Right forelimb (tissue), 1 donor: ENCODE results near the gene TMC7.
"Not testable (repeated sequence)": the region's sequence is repeated elsewhere in the genome, so short reads cannot be mapped to it uniquely, and the experiment has no call there.

Source experiments
- DNase-seq: peaks from one replicate; pipeline ENCODE4 v3.0.0-alpha.2; 2018

The TMC7 gene

DNA sequence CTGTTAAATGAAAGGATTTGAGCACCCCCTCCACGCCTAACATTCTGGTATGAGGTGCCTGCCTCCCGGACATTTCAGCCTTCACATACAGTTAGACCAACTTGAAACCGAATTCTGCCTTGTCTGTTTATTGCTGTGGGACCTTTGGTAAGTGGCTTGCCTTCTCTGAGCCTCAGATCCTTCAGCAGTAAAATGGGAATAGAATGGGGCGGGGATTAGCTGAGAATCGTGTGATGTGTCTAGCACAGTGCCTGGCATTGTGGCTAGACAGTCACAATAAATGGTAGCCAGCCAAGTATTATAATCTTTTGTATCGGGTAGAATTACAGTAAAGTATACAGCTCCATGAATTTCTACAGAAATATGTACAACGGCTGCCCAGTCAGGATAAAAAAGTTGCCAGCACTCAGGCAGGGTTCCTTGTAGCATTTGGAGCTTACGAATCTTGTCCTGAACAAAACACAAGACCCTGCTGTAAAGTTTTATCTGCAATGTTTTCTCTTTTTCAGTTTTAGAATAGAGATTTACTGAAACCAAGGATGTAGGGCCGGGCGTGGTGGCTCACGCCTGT, 786 bp downstream of the TMC7 start:
- DNase-seq: no peak

DNA sequence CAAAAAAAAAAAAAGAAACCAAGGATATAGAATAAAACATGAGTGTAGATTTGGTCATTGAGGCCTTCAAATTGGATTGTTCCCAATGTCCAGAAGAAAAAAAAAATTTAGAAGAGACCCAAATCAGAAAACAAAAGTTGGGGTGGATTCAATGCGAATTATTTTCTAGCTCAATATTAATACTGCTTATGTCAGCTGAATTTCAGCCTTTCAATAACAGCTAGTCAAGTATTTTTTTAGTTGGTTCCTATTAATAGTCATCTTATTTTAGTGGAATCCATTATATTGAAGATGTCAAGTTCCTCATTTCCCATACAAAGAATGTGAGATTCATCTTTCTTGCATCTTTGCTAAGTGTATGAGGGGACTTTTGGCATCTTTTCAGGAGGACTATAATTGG, 1.5 kb downstream of the TMC7 start:
- DNase-seq: not testable (repeated sequence)

DNA sequence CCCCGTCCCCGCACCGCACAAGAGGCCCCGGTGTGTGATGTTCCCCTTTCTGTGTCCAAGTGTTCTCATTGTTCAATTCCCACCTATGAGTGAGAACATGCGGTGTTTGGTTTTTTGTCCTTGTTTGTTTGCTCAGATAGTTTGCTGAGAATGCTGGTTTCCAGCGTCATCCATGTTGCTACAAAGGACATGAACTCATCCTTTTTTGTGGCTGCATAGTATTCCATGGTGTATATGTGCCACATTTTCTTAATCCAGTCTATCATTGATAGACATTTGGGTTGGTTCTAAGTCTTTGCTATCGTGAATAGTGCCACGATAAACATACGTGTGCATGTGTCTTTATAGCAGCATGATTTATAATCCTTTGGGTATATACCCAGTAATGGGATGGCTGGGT, 8.0 kb downstream of the TMC7 start:
- DNase-seq: not testable (repeated sequence)

DNA sequence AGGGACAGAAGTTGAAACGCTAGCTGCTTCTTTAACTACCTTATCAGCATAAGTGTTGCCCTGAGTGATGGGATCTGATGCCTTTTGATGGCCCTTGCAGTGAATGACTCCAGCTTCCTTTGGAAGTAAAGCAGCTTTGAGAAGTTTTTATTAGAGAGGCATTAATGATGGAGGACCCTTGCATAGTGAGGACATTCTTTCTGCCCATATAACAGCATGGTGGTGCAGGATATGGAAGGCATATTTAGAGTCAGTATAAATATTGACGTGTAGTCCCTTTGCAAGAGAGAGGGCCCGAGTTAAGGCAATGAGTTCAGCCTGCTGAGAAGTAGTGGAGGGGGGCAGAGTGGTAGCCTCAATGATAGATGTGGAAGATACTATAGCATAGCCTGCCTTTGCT, 9.8 kb downstream of the TMC7 start:
- DNase-seq: not testable (repeated sequence)

DNA sequence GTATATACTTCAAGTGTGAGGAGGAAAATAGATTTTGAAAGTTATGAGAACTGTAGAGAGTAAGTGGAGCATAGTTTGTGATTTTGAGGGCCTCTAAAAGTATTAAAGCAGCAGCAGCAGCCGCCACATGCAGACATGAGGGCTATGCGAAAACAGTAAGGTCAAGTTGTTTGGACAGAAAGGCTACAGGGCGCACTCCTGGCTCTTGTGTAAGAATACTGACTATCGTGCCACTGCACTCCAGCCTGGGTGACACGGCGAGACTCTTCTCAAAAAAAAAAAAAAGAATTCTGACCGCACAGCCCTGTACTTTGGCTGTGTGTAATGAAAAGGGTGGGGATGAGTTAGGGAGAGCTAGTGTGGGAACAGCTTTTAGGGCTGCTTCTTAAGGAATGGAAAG, 10.4 kb downstream of the TMC7 start:
- DNase-seq: not testable (repeated sequence)

DNA sequence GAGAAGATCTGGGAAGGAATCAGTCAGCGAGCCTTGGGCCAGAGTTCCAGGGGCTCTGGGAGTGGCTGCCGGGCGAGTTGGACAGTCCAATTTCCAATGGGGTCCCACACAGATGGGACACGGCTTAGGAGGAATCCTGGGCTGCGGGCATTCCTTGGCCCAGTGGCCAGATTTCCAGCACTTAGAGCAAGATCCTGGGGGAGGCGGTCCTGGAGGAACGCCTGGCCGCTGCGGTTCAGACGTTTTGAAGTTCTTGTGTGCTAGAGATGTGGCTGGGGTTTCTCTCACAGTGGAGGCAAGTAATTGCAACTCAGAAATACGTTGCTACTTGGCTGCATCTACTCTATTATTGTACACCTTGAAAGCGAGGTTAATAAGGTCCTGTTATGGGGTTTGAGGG, 11.7 kb downstream of the TMC7 start:
- DNase-seq: not testable (repeated sequence)

DNA sequence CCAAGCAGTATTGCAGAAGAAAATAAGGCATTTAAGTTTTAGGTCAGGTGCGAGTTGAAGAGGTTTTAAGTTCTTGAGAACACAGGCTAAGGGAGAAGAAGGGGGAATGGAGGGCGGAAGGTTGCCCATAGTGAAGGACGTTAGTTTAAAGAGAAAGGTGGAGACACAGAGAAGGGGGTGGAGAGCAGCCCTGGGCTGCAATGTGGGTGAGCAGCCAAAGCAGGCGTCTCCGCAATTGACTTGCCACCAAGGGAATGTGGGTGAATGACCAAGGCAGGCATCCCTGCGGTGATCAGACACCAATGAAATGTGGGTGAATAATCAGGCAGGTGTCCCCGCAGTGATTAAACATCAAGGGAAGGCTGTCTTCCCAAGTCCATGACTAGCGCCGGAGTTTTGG, 12.8 kb downstream of the TMC7 start:
- not testable (repeated sequence) for DNase-seq

DNA sequence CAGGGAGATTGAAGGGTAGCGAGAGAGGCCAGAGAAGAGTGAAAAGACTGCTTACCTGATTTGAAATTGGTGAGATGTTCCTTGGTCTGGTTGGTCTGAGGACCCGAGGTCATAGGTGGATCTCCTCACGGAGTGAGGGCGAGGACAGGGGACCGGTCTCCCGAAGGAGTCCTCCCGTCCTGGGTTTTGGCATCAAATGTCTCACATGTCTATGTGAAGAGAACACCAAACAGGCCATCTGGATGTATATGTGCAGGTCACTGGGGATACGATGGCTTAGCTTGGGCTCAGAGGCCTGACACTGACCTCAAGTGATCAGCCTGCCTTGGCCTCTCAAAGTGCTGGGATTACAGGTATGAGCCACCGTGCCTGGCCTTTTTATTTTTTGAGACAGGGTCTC, 13.3 kb downstream of the TMC7 start:
- DNase-seq: not testable (repeated sequence)

DNA sequence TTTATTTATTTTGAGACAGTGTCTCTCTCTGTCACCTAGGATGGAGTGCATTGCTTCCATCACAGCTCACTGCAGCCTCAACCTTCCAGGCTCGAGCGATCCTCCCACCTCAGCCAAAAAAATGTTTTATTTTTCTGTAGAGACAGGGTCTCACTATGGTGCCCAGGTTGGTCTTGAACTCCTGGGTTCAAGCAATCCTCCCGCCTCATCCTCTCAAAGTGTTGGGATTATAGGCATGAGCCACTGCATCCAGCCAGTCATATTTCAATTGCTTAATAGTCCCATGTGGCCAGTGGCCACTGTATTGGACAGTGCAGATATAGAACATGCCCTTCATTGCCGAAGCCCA, 15.3 kb downstream of the TMC7 start:
- DNase-seq: no peak

DNA sequence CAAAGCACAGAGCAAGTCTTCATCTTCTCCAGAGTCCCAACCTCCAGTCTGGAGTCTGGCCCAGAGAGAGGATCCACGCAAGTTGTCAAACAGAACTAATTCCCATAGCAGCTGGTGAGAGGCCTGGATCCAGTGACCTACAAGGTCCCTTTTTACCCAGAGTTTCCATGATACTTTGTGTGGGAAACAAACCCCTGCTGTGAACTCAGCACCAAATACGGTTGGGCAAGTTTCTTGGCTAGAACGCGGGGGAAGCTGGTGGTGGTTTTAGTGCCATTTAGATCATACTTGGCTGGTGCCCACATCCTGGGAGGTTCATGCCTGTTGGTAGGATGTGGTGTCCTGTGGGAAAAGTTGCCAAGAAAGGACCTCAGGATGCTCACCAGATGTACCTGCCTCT, 18.1 kb downstream of the TMC7 start:
- no peak for DNase-seq

DNA sequence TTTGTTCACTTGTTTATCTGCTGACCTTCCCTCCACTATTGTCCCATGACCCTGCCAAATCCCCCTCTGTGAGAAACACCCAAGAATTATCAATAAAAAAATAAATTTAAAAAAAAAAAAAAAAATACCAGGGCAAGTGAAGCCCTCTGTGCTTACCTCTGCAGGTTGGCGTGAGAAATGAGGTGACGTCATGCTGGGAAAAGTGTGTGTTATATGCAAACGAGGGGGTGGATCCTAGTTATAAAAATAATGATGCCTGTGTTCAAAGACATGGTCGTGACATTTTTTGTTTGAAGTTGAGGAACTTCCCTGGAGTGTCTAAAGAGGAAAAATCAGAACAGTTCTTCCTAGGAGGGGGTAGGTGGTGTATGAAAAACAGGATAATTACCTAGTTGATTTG, 20.2 kb downstream of the TMC7 start:
- no peak for DNase-seq

DNA sequence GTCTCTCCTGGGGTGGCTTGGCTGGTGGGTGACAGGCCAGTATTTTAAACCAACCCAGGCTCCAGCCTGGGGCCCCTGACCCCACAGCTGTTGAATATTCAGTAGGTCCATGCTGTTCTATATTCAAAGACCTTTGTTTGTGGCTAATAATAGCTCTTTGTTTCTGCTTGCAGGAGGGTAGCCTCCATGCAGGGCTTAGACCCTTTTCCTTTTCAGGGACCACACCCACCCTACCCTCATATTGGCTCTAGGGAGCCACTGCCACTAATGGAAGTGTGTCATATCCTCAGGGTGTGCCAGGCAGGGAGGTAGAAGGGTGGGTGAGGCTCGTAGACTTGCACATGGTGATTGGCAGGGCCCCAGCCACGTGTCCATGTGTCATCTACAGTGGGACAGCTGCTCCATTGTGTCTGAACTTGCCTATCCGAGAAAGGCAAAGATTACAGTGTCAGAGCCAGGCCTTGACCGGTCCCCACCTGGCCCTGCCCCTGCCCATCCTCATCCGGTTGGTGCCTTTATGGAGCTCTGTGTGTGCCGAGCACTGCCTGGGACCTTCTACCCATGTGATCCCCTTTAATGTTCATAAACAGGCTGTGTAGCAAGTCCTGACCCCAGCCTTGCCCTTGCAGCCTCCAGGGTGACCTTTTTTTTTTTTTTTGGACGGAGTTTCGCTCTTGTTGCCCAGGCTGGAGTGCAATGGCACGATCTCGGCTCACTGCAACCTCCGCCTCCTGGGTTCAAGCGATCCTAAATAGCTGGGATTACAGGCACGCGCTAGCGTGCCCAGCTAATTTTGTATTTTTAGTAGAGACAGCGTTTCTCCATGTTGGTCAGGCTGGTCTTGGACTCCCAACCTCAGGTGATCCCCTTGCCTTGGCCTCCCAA, 22.1 kb downstream of the TMC7 start:
- DNase-seq: no peak

DNA sequence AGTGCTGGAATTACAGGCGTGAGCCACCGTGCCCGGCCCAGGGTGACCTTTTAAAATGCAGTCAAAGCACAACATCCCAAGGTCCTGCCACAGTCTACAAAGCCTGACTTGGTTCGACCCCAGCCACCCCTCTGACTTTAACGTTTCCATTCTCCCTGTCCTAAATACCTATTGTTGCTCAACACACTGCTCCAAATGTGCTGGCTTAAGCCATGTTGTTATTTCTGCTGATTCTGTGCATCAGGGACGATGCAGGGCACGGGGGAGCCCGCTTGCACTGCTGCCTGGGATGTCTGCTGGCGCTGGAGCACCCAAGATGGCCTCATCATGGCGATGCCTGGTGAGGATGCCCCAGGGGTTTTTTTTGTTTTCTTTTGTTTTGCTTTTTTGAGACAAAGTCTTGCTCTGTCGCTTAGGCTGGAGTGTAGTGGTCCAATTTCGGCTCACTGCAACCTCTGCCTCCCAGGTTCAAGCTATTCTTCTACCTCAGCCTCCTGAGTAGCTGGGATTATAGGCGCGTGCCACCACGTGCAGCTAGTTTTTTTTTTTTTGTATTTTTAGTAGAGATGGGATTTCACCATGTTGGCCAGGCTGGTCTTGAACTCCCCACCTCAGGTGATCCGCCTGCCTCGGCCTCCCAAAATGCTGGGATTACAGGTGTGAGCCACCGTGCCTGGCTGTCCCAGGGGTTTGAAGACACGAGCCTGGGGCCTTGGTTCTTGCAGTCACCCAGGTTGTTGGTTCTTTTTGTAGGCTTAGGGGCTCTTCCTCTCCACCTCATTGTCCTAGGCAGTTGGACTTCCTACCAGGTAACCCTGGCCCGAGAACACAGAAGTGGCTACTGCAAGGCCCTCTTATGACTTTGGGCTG, 22.9 kb downstream of the TMC7 start:
- DNase-seq: no peak

DNA sequence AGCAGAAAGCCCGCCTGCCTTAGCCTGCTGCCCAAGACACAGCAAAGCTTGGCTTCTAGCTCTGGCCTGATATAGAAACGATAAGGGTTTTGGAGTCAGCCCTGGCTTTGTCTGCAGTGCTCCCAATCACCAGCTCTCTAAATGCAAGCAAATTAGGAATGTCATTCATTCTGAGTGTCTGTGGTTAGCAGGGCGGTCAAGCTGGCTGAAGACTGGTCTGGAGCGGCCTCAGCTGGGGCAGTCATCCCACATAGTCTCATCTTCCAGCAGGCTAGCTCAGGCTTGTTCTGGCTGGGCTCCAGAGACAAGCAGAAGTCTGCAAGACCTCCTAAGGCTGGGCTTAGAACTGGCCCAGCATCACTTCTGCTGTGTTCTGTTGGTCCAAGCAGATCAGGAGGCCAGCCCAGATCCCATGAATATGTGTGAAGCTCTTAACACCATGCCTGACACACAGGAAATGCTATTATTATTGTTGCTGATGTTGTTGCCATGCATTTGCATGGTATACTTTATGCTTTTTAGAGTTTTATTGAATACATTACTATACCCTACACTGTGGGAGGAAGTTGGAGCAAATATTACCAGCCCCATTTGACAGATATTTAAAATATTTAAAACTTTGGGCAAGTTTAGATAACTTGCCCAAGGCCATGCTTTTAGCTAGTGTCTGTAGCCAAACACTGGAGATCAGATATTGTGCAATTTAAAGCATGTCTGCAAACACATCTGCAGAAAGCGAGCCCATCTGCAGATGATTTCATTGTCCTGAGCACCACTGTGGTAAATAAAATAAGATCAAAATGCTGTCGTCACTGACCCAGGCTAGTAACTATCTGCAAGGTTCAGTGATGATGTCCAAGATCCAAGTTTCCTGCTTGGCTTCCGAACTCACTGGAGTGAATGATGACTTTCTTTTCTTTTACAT, 24.8 kb downstream of the TMC7 start:
- DNase-seq: no peak

DNA sequence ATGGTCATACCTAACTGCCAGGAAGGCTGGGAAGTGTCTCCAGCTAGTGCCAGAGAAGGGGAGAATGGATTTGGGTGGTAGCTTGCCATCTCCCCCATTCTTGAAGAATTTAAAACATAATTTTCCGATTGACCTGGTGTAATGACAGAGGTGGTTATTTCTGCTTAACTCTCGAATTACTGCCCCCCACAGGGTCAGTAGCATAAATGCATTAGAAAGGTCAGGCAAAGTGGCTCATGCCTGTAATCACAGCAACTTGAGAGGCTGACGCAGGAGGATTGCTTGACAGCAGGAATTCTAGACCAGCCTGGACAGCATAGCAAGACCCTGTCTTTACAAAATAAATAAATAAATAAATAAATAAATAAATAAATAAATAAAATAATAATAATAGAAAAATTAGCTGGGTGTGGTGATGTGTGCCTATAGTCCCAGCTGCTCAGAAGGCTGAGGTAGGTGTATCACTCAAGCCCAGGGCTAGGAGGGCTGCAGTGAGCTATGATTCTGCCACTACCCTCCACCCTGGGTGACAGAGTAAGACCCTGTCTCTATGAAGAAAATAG, 27.5 kb downstream of the TMC7 start:
- DNase-seq: no peak

DNA sequence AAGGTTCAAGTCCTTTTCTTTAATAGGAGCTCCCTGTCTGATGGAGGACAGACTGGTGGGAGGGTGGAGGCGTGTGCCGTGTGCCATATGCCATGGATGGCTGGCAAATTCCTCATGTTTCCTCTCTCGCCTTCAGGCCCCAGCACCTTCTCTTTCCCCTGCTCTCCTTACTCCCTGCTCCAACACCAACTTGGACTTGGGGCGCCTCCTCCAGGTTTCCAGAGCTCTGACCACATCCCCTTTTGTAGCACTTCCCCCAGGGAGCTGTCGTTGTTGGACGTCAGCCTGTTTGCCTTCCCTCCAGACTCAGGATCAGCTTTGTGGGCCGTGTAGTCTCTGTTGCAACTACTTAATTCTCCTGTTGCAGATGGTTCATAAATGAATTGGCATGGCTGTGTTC, 30.7 kb downstream of the TMC7 start:
- DNase-seq: no peak

DNA sequence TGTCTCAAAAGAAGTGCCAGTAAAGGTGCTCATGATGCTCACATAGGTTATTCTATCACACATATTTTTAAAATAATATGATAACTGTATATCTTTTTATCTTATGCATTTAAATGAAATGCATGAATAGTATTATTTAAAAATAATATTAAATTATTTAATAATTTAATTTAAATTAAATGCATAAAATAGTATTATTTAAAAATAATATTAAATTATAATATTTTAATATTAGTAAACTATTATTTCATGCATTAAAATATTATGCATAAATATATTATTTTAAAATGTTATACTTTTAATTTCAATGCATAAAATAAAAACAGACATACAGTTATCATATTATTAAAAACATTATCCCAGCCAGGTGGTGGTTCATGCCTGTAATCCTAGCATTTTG, 33.4 kb downstream of the TMC7 start:
- no peak for DNase-seq

DNA sequence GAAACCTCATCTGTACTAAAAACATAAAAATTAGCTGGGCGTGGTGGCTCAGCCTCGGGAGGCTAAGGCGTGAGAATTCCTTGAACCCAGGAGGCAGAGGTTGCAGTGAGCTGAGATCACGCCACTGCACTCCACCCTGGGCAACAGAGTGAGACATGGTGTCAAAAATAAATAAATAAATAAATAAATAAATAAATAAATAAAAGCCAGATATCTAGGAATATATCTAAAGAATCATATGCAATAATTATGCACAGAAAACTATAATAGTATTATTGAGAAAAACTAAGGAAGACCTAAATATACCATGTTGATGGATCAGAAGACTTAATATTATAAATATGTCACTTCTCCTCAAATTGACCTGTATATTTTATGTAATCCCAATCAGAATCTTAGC, 37.0 kb downstream of the TMC7 start:
- no peak for DNase-seq

DNA sequence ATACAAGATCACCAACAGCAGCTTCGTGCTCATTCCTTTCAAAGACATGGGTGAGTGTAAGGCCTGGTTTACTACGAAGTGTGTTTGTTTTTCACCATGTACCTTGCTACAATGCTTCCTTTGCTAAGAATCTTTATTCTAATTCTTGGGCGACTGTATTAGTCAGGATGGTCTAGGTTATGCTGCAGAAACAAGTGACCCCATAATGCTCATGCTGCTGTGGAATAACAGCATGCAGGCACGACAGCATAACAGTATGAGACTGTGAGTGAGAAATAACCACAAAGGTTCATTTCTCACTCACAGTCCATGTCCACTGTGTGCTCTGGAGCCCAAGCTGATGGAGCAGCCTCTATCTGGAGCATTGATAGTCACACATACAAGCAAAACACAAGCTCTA, 38.0 kb downstream of the TMC7 start:
- DNase-seq: no peak

DNA sequence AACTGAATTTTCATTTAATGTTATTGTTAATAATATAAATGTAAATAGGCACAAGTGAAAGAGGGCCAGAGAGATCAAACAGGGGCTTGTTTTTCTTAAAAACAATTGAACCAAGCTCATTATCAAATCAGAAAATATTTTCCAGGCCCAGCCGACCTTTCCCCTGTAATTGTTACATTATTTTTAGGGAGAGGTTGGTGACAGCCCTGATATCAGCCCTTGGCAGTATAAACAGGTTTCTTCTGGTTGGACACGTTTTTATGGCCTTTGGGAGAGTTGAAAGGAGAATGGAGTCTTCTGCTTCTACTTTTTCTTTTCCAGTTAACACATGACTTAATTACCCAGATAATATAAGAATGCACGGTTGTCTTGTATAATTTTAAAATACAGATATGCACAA, 43.7 kb downstream of the TMC7 start:
- DNase-seq: no peak

DNA sequence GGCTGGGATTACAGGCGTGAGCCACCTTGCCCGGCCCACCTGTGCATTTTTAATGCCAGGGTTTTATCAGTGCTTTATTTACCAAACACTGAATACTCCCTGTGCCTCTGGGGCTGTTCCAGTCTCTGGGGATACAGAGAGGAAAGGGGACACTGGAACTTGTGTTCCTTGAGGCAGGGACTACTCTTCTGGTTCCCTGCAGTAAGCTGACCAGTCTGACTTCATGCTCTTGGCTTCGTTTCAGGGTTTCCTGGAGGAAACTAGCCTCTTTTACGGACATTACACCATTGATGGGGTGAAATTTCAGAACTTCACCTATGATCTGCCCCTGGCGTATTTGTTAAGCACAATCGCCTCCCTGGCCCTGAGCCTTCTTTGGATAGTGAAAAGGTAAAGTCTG, 46.2 kb downstream of the TMC7 start:
- DNase-seq: no peak

DNA sequence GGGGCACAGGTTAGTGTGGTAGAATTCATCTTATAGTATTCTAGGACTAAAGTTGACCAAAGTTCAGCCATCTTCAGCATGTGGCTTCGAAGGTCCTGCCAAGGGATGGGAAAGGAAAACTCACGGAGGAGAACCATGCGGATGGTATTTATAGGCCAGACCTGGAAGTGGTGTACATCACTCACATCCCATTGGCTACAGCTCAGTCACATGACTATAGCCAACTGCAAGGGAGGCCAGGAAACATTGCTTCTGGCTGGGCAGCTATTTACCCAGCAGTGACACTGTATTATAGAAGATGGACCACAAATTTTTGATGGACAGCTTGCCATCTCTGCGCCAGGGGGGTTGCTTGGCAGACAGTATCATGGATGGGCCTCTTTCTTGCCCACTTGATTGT, 48.0 kb downstream of the TMC7 start:
- no peak for DNase-seq
